Measurements from ENCODE around the gene EFCAB6. TPM values are rescaled to one million over a fixed set of nuclear protein-coding genes. Genes with fewer than 3 reads are reported as not detected.

Gene EFCAB6
- total RNA-seq, 1 experiment from 2014 or later: 2.5 TPM

DNA sequence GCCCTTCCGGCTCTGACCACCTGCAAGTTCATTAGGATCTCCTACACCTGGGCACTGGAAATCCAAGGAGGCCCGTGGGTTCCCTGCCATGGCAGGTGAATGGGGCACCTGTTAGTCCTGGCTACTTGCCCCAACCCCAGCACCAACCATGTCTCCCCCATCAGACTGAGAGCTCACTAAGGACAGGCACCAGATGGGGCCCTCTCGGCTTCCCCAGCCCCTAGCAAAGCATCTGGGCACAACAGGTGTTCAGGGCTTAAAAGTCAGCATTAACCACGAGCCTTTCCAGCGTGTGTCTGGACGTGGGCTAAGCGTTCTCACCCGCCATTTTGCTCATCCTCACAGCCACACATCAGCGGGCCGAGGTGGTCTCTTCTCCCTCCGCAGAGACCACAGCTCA lies 48.0 kb upstream of the EFCAB6 start:
- CTCF ChIA-PET: no interaction called here
- H3K4me3 ChIP-seq: no peak overlapping the region
- H3K4me2 ChIP-seq: no peak overlapping the region
- intact Hi-C loops (cut with micrococcal nuclease; ENCODE audit: unreplicated experiment): no loop called here
- H3K9me3 ChIP-seq (ENCODE audit: insufficient read depth, low read depth): no peaks in the 10 kb centered on the region
- no peak overlapping the region for H3K27ac ChIP-seq
- H3K4me1 ChIP-seq (replicated peaks; ENCODE audit: insufficient read depth): no peaks in the 10 kb centered on the region; the same call in 1 of the 2 replicates
- no peaks in the 10 kb centered on the region for H3K9me2 ChIP-seq (ENCODE audit: insufficient read depth)
- TF ChIP-seq, protein P1, sequence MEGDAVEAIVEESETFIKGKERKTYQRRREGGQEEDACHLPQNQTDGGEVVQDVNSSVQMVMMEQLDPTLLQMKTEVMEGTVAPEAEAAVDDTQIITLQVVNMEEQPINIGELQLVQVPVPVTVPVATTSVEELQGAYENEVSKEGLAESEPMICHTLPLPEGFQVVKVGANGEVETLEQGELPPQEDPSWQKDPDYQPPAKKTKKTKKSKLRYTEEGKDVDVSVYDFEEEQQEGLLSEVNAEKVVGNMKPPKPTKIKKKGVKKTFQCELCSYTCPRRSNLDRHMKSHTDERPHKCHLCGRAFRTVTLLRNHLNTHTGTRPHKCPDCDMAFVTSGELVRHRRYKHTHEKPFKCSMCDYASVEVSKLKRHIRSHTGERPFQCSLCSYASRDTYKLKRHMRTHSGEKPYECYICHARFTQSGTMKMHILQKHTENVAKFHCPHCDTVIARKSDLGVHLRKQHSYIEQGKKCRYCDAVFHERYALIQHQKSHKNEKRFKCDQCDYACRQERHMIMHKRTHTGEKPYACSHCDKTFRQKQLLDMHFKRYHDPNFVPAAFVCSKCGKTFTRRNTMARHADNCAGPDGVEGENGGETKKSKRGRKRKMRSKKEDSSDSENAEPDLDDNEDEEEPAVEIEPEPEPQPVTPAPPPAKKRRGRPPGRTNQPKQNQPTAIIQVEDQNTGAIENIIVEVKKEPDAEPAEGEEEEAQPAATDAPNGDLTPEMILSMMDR (conservative IDR thresholded peaks at IDR 0.05): no peak
- no peak for TF ChIP-seq EZH2 (IDR thresholded peaks at IDR 0.05; ENCODE audit: low read depth)
- no peaks in the 10 kb centered on the region for H4K20me1 ChIP-seq (ENCODE audit: insufficient read depth)
- H3K27me3 ChIP-seq (ENCODE audit: insufficient read depth, low read depth): peaks cover 75% of the 10 kb centered on the region
- no peaks in the 10 kb centered on the region for H3K79me2 ChIP-seq (ENCODE audit: low read depth)
- no peaks in the 10 kb centered on the region for H3F3A ChIP-seq (ENCODE audit: insufficient read depth, low read depth)
- no peak overlapping the region for H2AFZ ChIP-seq
- no peak for DNase-seq
- BruUV-seq (replicated peaks): no TSS peak
- POLR2A ChIA-PET (ENCODE audit: unreplicated experiment): no interaction called here
- no peaks in the 10 kb centered on the region for H3K36me3 ChIP-seq (ENCODE audit: low read depth)

DNA sequence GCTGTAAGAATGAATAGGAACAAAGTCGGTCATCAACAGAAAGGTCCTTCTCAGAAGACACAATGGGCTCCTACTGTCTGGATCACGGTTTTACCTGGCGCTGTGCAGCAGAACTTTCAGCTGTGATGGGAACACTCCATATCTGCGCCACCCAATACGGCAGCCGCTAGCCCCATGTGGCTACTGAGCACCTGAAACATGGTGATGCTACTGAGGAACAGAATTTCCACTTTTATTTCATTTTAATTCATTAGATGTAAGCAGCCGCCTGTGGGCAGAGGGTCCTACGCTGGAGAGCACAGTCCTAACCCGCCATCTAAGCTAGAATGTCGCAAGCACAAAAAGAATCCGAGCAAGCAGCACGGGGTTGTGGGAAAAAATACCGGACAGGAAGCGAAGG lies 47.5 kb upstream of the EFCAB6 start:
- no peak overlapping the region for H3K4me3 ChIP-seq
- TF ChIP-seq EZH2 (IDR thresholded peaks at IDR 0.05; ENCODE audit: low read depth): no peak
- TF ChIP-seq, protein P1 (conservative IDR thresholded peaks at IDR 0.05): no peak
- H3F3A ChIP-seq (ENCODE audit: insufficient read depth, low read depth): no peaks in the 10 kb centered on the region
- no peaks in the 10 kb centered on the region for H3K9me2 ChIP-seq (ENCODE audit: insufficient read depth)
- no TSS peak for BruUV-seq (replicated peaks)
- H3K36me3 ChIP-seq (ENCODE audit: low read depth): no peaks in the 10 kb centered on the region
- H2AFZ ChIP-seq: no peak overlapping the region
- no peaks in the 10 kb centered on the region for H3K79me2 ChIP-seq (ENCODE audit: low read depth)
- H3K27me3 ChIP-seq (ENCODE audit: insufficient read depth, low read depth): peaks cover 70% of the 10 kb centered on the region
- no peak overlapping the region for H3K4me2 ChIP-seq
- no peaks in the 10 kb centered on the region; the same call in 1 of the 2 replicates for H3K4me1 ChIP-seq (replicated peaks; ENCODE audit: insufficient read depth)
- intact Hi-C loops (cut with micrococcal nuclease; ENCODE audit: unreplicated experiment): no loop called here
- H3K9me3 ChIP-seq (ENCODE audit: insufficient read depth, low read depth): no peaks in the 10 kb centered on the region
- CTCF ChIA-PET: no interaction called here
- no peak for DNase-seq
- H4K20me1 ChIP-seq (ENCODE audit: insufficient read depth): no peaks in the 10 kb centered on the region
- POLR2A ChIA-PET (ENCODE audit: unreplicated experiment): no interaction called here
- no peak overlapping the region for H3K27ac ChIP-seq

DNA sequence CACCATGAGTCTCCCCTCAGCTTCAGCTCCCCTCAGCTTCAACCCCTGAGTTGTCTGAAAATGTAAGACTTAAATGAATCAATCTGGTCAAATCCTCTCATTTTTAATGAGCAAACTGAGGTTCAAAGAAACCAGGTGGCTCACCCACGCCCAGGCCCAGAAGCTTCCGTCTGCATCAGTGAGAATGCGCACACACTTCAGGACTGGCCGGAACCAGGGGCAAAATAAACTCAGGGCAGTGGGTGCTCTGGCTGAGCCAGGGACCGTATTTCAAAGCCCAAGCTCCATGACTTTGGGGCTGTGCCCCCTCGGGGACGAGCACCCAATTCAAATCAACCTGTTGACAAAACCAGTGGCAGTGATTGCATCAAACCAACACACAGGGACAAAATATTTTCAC lies 47.1 kb upstream of the EFCAB6 start:
- H3K4me3 ChIP-seq: no peak overlapping the region
- H3K79me2 ChIP-seq (ENCODE audit: low read depth): no peaks in the 10 kb centered on the region
- ChIA-PET CTCF (no interaction called here), POLR2A (ENCODE audit: unreplicated experiment) (no interaction called here)
- no peaks in the 10 kb centered on the region for H3K9me2 ChIP-seq (ENCODE audit: insufficient read depth)
- no peak for TF ChIP-seq EZH2 (IDR thresholded peaks at IDR 0.05; ENCODE audit: low read depth)
- TF ChIP-seq, protein P1 (conservative IDR thresholded peaks at IDR 0.05): no peak
- no peaks in the 10 kb centered on the region for H3F3A ChIP-seq (ENCODE audit: insufficient read depth, low read depth)
- DNase-seq: no peak
- H2AFZ ChIP-seq: no peak overlapping the region
- H3K4me1 ChIP-seq (replicated peaks; ENCODE audit: insufficient read depth): no peaks in the 10 kb centered on the region; the same call in 1 of the 2 replicates
- H3K4me2 ChIP-seq: no peak overlapping the region
- BruUV-seq (replicated peaks): no TSS peak
- H3K36me3 ChIP-seq (ENCODE audit: low read depth): no peaks in the 10 kb centered on the region
- H3K27ac ChIP-seq: no peak overlapping the region
- H3K27me3 ChIP-seq (ENCODE audit: insufficient read depth, low read depth): peaks cover 65% of the 10 kb centered on the region
- H3K9me3 ChIP-seq (ENCODE audit: insufficient read depth, low read depth): no peaks in the 10 kb centered on the region
- no peaks in the 10 kb centered on the region for H4K20me1 ChIP-seq (ENCODE audit: insufficient read depth)
- intact Hi-C loops (cut with micrococcal nuclease; ENCODE audit: unreplicated experiment): no loop called here

Measured in PC-9 (cell line).